HepG2 (cell line): ENCODE data around the gene CCDC38. TPM values are rescaled to one million over a fixed set of nuclear protein-coding genes. Genes with fewer than 3 reads are reported as not detected.

Experiments used
- CENPT ChIP-seq: sonication (generic); formaldehyde crosslinking; IDR thresholded peaks from 2 replicates; pipeline ENCODE4 v1.8.0; 2022; ENCODE audit warnings: low read depth, mild to moderate bottlenecking, moderate library complexity, missing genetic modification reagents
- CERS6 ChIP-seq: sonication (generic); formaldehyde crosslinking; IDR thresholded peaks from 2 replicates; pipeline ENCODE4 v1.5.0; 2020; ENCODE audit warnings: missing genetic modification reagents
- KLF16 ChIP-seq, 2 experiments: sonication (generic) in 1 of 2; formaldehyde crosslinking in 1 of 2; IDR thresholded peaks; 2 replicates each; pipeline versions ENCODE4 v1.6.1 to v1.8.0; 2016 to 2023; ENCODE audit warnings: missing genetic modification reagents in 2 of 2, missing compliant biosample characterization in 1 of 2
- MBD4 ChIP-seq: IDR thresholded peaks from 2 replicates; pipeline ENCODE4 v1.6.1; 2012; ENCODE audit warnings: low read length, inconsistent platforms, borderline replicate concordance
- NCOA5 ChIP-seq: sonication (generic); formaldehyde crosslinking; IDR thresholded peaks from 2 replicates; pipeline ENCODE4 v1.4.0; 2020; ENCODE audit warnings: missing genetic modification reagents
- SMARCC2 ChIP-seq: fragments of 450-650 bp; IDR thresholded peaks from 2 replicates; pipeline ENCODE4 v1.6.1; 2017; ENCODE audit warnings: antibody characterized with exemption, mild to moderate bottlenecking
- SOX6 ChIP-seq, 2 experiments: fragments of 450-650 bp in 1 of 2; sonication (generic) in 1 of 2; formaldehyde crosslinking in 1 of 2; IDR thresholded peaks; 2 replicates each; pipeline versions ENCODE4 v1.4.0 to v1.6.1; 2017 to 2020; ENCODE audit warnings: antibody characterized with exemption in 1 of 2, mild to moderate bottlenecking in 1 of 2, missing genetic modification reagents in 1 of 2
- SRSF4 ChIP-seq: fragments of 200-400 bp; formaldehyde crosslinking; IDR thresholded peaks from one replicate; pipeline ENCODE4 v1.6.1; 2018; ENCODE audit warnings: mild to moderate bottlenecking, low read depth, low read length, moderate library complexity; ENCODE audit not compliant: poor library complexity, severe bottlenecking
- TCF12 ChIP-seq, 2 experiments: fragments of 450-650 bp in 1 of 2; sonication (generic) in 1 of 2; formaldehyde crosslinking in 1 of 2; IDR thresholded peaks; 2 replicates each; pipeline versions ENCODE4 v1.6.1 to v1.8.0; 2017 to 2022; ENCODE audit warnings: antibody characterized with exemption in 1 of 2, mild to moderate bottlenecking in 1 of 2, missing genetic modification reagents in 1 of 2, moderate library complexity in 1 of 2
- U2AF1 ChIP-seq: fragments of 200-400 bp; formaldehyde crosslinking; optimal IDR thresholded peaks from 2 replicates; pipeline ENCODE3; 2017; ENCODE audit warnings: mild to moderate bottlenecking, low read depth, low read length
- ZNF224 ChIP-seq: sonication (generic); formaldehyde crosslinking; IDR thresholded peaks from 2 replicates; pipeline ENCODE4 v1.5.0; 2020; ENCODE audit warnings: mild to moderate bottlenecking, missing genetic modification reagents
- ZNF362 ChIP-seq: sonication (generic); formaldehyde crosslinking; IDR thresholded peaks from 2 replicates; pipeline ENCODE4 v1.4.0; 2020; ENCODE audit warnings: missing genetic modification reagents, mild to moderate bottlenecking, borderline replicate concordance
- ZNF605 ChIP-seq: sonication (generic); formaldehyde crosslinking; IDR thresholded peaks from 2 replicates; pipeline ENCODE4 v1.8.0; 2022; ENCODE audit warnings: mild to moderate bottlenecking, missing genetic modification reagents
- ZNF687 ChIP-seq: sonication (generic); formaldehyde crosslinking; IDR thresholded peaks from 2 replicates; pipeline ENCODE4 v1.5.1; 2020; ENCODE audit warnings: mild to moderate bottlenecking, missing genetic modification reagents, moderate library complexity
- ZNF746 ChIP-seq: sonication (generic); formaldehyde crosslinking; IDR thresholded peaks from 2 replicates; pipeline ENCODE4 v1.8.0; 2022; ENCODE audit warnings: mild to moderate bottlenecking, missing genetic modification reagents
- polyA plus RNA-seq, 8 experiments: library from polyadenylated mRNA; depleted of rRNA in 3 of 8; stranded (reverse) in 7 of 8; unstranded in 1 of 8; fragments of >200 nt; fragmentation: Illumina TruSeq in 4 of 8; extraction: Trizol in 4 of 8; gene quantifications; 2 replicates each; pipeline versions ENCODE4 v1.2.1 to v1.2.3, GENCODE V29; 2011 to 2016; ENCODE audit warnings: low read depth in 4 of 8, missing spikeins in 1 of 8, mixed read lengths in 1 of 8; ENCODE audit not compliant: insufficient read depth in 1 of 8
- total RNA-seq, 5 experiments: library from RNA; depleted of rRNA; stranded (reverse); fragments of >200 nt; fragmentation: Illumina TruSeq; extraction: Trizol; gene quantifications; 2 replicates each; pipeline ENCODE4 v1.2.3, GENCODE V29; 2016; ENCODE audit warnings: low read depth in 1 of 5
- TF ChIP-seq, protein P1 (sequence below): IDR thresholded peaks from 2 replicates; pipeline ENCODE4 v1.6.1; 2016
- TF ChIP-seq, protein P2 (sequence below): sonication (generic); formaldehyde crosslinking; IDR thresholded peaks from 2 replicates; pipeline ENCODE4 v1.4.0; 2020; ENCODE audit warnings: missing genetic modification reagents
- TF ChIP-seq, protein P3 (sequence below): sonication (generic); formaldehyde crosslinking; IDR thresholded peaks from 2 replicates; pipeline ENCODE4 v1.8.0; 2022; ENCODE audit warnings: low read depth, missing genetic modification reagents

CCDC38 gene
- total and polyA plus RNA-seq, 2 of the 13 experiments (the other 11 are each of a cell fraction or from before 2014, with no cell fraction given): 0.24 to 0.32 TPM

DNA sequence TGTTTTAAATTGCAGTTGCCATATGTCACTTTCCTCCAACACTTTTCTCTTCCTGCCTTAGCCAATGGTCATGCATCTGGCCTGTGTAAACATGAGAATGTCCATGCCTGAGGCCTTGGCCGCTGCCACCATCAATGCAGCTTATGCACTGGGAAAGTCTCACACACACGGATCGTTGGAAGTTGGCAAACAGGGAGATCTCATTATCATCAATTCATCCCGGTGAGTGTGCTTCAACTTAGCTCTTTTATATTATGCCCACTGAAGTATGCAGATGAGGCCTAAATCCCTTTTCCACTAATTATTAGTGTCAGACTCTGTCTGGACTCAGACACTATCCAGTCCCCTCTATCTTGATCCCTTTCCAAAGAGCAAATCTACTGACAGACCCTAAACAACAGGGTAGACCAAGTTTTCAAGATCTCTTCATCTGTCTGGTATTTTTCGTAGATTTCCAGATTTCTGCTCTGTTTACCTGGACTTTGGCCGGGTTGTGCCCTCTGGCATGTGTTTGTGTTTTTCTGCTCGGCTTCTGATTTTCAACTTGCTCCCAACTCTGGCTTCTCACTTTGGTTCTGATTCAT lies 24.0 kb upstream of the CCDC38 start (continued):
- TF ChIP-seq ZNF362: no peak
- no peak for TF ChIP-seq CENPT (CRISPR knock-in tag)
- no peak for TF ChIP-seq CERS6
- no peak for TF ChIP-seq ZNF224 (CRISPR knock-in tag)
- no peak for TF ChIP-seq ZNF687 (CRISPR knock-in tag)
- TF ChIP-seq, protein P1, sequence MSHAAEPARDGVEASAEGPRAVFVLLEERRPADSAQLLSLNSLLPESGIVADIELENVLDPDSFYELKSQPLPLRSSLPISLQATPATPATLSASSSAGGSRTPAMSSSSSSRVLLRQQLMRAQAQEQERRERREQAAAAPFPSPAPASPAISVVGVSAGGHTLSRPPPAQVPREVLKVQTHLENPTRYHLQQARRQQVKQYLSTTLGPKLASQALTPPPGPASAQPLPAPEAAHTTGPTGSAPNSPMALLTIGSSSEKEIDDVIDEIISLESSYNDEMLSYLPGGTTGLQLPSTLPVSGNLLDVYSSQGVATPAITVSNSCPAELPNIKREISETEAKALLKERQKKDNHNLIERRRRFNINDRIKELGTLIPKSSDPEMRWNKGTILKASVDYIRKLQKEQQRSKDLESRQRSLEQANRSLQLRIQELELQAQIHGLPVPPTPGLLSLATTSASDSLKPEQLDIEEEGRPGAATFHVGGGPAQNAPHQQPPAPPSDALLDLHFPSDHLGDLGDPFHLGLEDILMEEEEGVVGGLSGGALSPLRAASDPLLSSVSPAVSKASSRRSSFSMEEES: peak; percentile 63
- peak; percentile 49; the same call in 1 of the 2 replicates for TF ChIP-seq ZNF605 (CRISPR knock-in tag)
- no peak for TF ChIP-seq SMARCC2
- no peak for TF ChIP-seq ZNF746 (CRISPR knock-in tag)
- no peak for TF ChIP-seq TCF12 (IDR thresholded peaks at IDR 0.05)
- TF ChIP-seq TCF12 (CRISPR knock-in tag; IDR thresholded peaks at IDR 0.05): peak; percentile 34; the same call in 1 of the 2 replicates
- TF ChIP-seq SRSF4: no peak
- TF ChIP-seq, protein P2, sequence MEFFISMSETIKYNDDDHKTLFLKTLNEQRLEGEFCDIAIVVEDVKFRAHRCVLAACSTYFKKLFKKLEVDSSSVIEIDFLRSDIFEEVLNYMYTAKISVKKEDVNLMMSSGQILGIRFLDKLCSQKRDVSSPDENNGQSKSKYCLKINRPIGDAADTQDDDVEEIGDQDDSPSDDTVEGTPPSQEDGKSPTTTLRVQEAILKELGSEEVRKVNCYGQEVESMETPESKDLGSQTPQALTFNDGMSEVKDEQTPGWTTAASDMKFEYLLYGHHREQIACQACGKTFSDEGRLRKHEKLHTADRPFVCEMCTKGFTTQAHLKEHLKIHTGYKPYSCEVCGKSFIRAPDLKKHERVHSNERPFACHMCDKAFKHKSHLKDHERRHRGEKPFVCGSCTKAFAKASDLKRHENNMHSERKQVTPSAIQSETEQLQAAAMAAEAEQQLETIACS (CRISPR knock-in tag): no peak
- peak in 1 of 2 experiments; percentile 29; a peak in 1 of 4 replicates for TF ChIP-seq KLF16 (CRISPR knock-in tag; IDR thresholded peaks at IDR 0.05)
- TF ChIP-seq MBD4: 0 out of 2 replicates have a peak, but pooled peaks have one; percentile 44
- TF ChIP-seq, protein P3, sequence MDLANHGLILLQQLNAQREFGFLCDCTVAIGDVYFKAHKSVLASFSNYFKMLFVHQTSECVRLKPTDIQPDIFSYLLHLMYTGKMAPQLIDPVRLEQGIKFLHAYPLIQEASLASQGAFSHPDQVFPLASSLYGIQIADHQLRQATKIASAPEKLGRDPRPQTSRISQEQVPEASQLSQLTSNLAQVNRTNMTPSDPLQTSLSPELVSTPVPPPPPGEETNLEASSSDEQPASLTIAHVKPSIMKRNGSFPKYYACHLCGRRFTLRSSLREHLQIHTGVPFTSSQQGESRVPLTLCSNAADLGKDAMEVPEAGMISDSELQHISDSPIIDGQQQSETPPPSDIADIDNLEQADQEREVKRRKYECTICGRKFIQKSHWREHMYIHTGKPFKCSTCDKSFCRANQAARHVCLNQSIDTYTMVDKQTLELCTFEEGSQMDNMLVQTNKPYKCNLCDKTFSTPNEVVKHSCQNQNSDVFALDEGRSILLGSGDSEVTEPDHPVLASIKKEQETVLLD (CRISPR knock-in tag): no peak
- no peak for TF ChIP-seq SOX6 (IDR thresholded peaks at IDR 0.05)
- TF ChIP-seq SOX6 (CRISPR knock-in tag; IDR thresholded peaks at IDR 0.05): peak; percentile 80
- TF ChIP-seq NCOA5: no peak
- TF ChIP-seq U2AF1: no peak
